ENCODE results near the gene DTX3L.

Gene DTX3L

GRCh38 chr3:122623031-122623829 is 59.1 kb downstream of the DTX3L start:
- H2BK12ac ChIP-seq (ENCODE audit: low read length in 2 of 2) = no peak overlapping the region
- H3K4me3 ChIP-seq (ENCODE audit: insufficient read depth in 1 of 2, low read depth in 1 of 2, low read length in 2 of 2) = no peak overlapping the region
- no peak overlapping the region for H3K4ac ChIP-seq (ENCODE audit: low read depth in 1 of 2, low read length in 2 of 2)
- no peak for DNase-seq
- H3K9me3 ChIP-seq (ENCODE audit: control insufficient read depth, low read length) = no peaks in the 10 kb centered on the region
- H2BK120ac ChIP-seq (ENCODE audit: low read depth, low read length) = no peak overlapping the region
- no peak overlapping the region for H3K27ac ChIP-seq (ENCODE audit: low read length, poor library complexity, severe bottlenecking)
- no peak overlapping the region for H3K18ac ChIP-seq (ENCODE audit: low read depth in 1 of 2, low read length in 2 of 2)
- peaks cover 0 to 17% of the 10 kb centered on the region in 2 experiments for H3K27me3 ChIP-seq (ENCODE audit: control insufficient read depth in 1 of 2, insufficient read depth in 1 of 2, low read length in 2 of 2)
- no peak overlapping the region for H2AFZ ChIP-seq (ENCODE audit: low read depth, low read length)
- no peak overlapping the region for H2BK5ac ChIP-seq (ENCODE audit: low read depth, low read length, poor library complexity, severe bottlenecking)
- no peak overlapping the region for H3K9ac ChIP-seq (ENCODE audit: low read length)
- H3K4me1 ChIP-seq (ENCODE audit: control insufficient read depth, insufficient read depth, low read depth, low read length) = no peaks in the 10 kb centered on the region
- H2AK5ac ChIP-seq (ENCODE audit: low read length, severe bottlenecking) = no peak overlapping the region
- no peak overlapping the region for H3K14ac ChIP-seq (ENCODE audit: low read length in 2 of 2)
- H3K23ac ChIP-seq (ENCODE audit: low read length in 2 of 2) = no peak overlapping the region
- H4K91ac ChIP-seq (ENCODE audit: low read length) = no peak overlapping the region
- 86% methylated on average over 8 of the region's 8 CpGs for WGBS
- no peaks in the 10 kb centered on the region for H3K79me1 ChIP-seq (replicated peaks; ENCODE audit: low read length, poor library complexity, severe bottlenecking)
- H3K4me2 ChIP-seq (ENCODE audit: low read length, poor library complexity, severe bottlenecking) = no peak overlapping the region
- H3K36me3 ChIP-seq (ENCODE audit: control insufficient read depth in 1 of 2, insufficient read depth in 2 of 2, low read depth in 1 of 2, low read length in 2 of 2) = no peaks in the 10 kb centered on the region
- no peak overlapping the region for H4K8ac ChIP-seq (ENCODE audit: low read length)
- H2BK15ac ChIP-seq (ENCODE audit: low read depth, poor library complexity, severe bottlenecking) = no peak overlapping the region
